Hepatocyte (in vitro differentiated cells): ENCODE results near the gene TRPM7.
"Not testable (repeated sequence)": the region's sequence is repeated elsewhere in the genome, so short reads cannot be mapped to it uniquely, and the experiment has no call there.

Experiments used
- CTCF ChIP-seq: fragments of 200-600 bp; sonication (generic); IDR thresholded peaks from 2 replicates; pipeline ENCODE4 v1.5.1; 2016; ENCODE audit warnings: antibody characterized with exemption, mild to moderate bottlenecking; ENCODE audit not compliant: poor library complexity
- EZH2 ChIP-seq: fragments of 200-600 bp; sonication (generic); IDR thresholded peaks from 2 replicates; pipeline ENCODE4 v1.6.1; 2016; ENCODE audit warnings: antibody characterized with exemption, mild to moderate bottlenecking, borderline replicate concordance

- not testable (repeated sequence) for TF ChIP-seq CTCF, EZH2
Observed at GRCh38 chr15:50573842-50574241, 112.8 kb downstream of the TRPM7 start.
